ENCODE results near the gene PBLD.

PBLD gene

DNA sequence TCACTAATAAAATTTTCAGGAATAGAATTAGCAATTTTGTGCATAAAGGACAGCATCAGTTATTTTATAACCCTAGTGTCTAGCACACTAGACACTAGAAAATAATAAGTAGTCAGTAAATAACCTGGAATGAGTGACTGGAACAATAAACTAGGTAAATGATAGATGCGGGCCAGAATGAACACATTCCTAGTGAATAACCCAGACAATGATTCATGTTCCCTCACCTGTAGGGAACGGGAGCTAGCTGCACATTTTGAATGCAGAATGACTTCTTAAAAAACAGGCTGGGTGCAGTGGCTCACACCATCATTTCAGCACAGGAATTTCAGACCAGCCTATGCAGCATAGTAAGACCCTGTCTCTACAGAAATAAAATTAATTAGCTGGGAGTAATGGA, 97.6 kb downstream of the PBLD start:
- DNase-seq (ENCODE audit: low spot score): no peak

DNA sequence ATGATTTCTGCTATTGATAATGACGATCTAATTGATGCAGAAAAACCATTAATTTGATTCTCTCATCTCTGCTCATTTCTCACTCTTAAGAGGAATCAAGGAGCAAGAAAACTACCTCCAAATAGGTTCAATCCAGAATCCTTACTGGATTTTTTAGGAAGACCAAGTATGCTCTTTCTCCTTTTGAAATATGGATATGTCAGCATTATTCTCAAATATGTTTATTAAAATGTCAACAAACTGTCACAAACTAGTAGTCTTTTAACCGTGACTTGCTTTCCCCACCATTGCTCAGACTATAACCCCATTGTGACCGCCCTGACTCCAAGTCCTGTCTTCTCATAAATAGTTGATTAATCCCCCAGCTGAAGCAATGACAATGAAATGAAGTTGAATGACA, 99.7 kb downstream of the PBLD start:
- no peak for DNase-seq (ENCODE audit: low spot score)

Measured in AG20443 (cell line).